ENCODE results near the gene BICC1. TPM values are rescaled to one million over a fixed set of nuclear protein-coding genes. Genes with fewer than 3 reads are reported as not detected.

Gene BICC1
- total RNA-seq, 6 donors from 2014 or later: 3.1 to 10.5 (median 3.9) TPM

- TF ChIP-seq POLR2AphosphoS5 (IDR thresholded peaks at IDR 0.05) (no peak), CTCF (IDR thresholded peaks at IDR 0.05) (no peak), POLR2A (IDR thresholded peaks at IDR 0.05) (no peak), EP300 (IDR thresholded peaks at IDR 0.05) (no peak)
- Histone ChIP-seq H3K4me3 (no peak overlapping the region), H3K36me3 (no peaks in the 10 kb centered on the region), H3K27ac (no peak overlapping the region), H3K27me3 (no peaks in the 10 kb centered on the region), H3K4me1 (no peaks in the 10 kb centered on the region), H3K9me3 (no peaks in the 10 kb centered on the region)
- no peak for ATAC-seq (ENCODE audit: low FRiP score in 2 of 2)
- WGBS, 2 donors: 60 to 81% methylated on average over 3 of the region's 3 CpGs
- DNase-seq: no peak
Observed at GRCh38 chr10:58752665-58753064, 240.0 kb downstream of the BICC1 start.

GRCh38 chr10:58753425-58753824, 240.8 kb downstream of the BICC1 start:
- Histone ChIP-seq H3K27me3 (no peaks in the 10 kb centered on the region), H3K9me3 (no peaks in the 10 kb centered on the region), H3K27ac (no peak overlapping the region), H3K36me3 (no peaks in the 10 kb centered on the region), H3K4me3 (no peak overlapping the region), H3K4me1 (no peaks in the 10 kb centered on the region)
- TF ChIP-seq CTCF (IDR thresholded peaks at IDR 0.05): no peak
- TF ChIP-seq POLR2A (IDR thresholded peaks at IDR 0.05): no peak
- TF ChIP-seq EP300 (IDR thresholded peaks at IDR 0.05): no peak
- no peak for TF ChIP-seq POLR2AphosphoS5 (IDR thresholded peaks at IDR 0.05)
- WGBS, 2 donors: 88 to 94% methylated on average over 2 of the region's 2 CpGs
- ATAC-seq (ENCODE audit: low FRiP score in 2 of 2) (no peak), DNase-seq (no peak)

GRCh38 chr10:58754469-58755339, 242.0 kb downstream of the BICC1 start:
- TF ChIP-seq EP300 (IDR thresholded peaks at IDR 0.05) (no peak), POLR2AphosphoS5 (IDR thresholded peaks at IDR 0.05) (no peak), POLR2A (IDR thresholded peaks at IDR 0.05) (no peak), CTCF (IDR thresholded peaks at IDR 0.05) (no peak)
- H3K27ac ChIP-seq: no peak overlapping the region

GRCh38 chr10:58755340-58755610, 242.6 kb downstream of the BICC1 start:
- H3K27ac ChIP-seq: no peak overlapping the region
- no peak overlapping the region for H3K4me3 ChIP-seq
- no peak for ATAC-seq (ENCODE audit: low FRiP score in 2 of 2)
- no peaks in the 10 kb centered on the region for H3K27me3 ChIP-seq
- H3K9me3 ChIP-seq: no peaks in the 10 kb centered on the region
- DNase-seq: no peak
- 83 to 94% methylated on average over 1 of the region's 1 CpG for WGBS, 2 donors
- H3K4me1 ChIP-seq: no peaks in the 10 kb centered on the region
- TF ChIP-seq EP300 (IDR thresholded peaks at IDR 0.05) (no peak), CTCF (IDR thresholded peaks at IDR 0.05) (no peak), POLR2A (IDR thresholded peaks at IDR 0.05) (no peak)
- no peaks in the 10 kb centered on the region for H3K36me3 ChIP-seq

More at GRCh38 chr10:58754469-58755339, 242.0 kb downstream of the BICC1 start:
- WGBS, 2 donors: 78 to 82% methylated on average over 4 of the region's 4 CpGs
- Histone ChIP-seq H3K4me1 (no peaks in the 10 kb centered on the region), H3K9me3 (no peaks in the 10 kb centered on the region), H3K27me3 (no peaks in the 10 kb centered on the region), H3K36me3 (no peaks in the 10 kb centered on the region), H3K4me3 (no peak overlapping the region)
- DNase-seq (no peak), ATAC-seq (ENCODE audit: low FRiP score in 2 of 2) (peak in 1 of 2 donors; percentile 23)

- Histone ChIP-seq H3K27me3 (no peaks in the 10 kb centered on the region), H3K9me3 (no peaks in the 10 kb centered on the region), H3K27ac (peak overlapping the region in 1 of 4 donors; percentile 21), H3K4me1 (no peaks in the 10 kb centered on the region), H3K4me3 (no peak overlapping the region), H3K36me3 (no peaks in the 10 kb centered on the region)
- no peak for TF ChIP-seq POLR2AphosphoS5 (IDR thresholded peaks at IDR 0.05)
- TF ChIP-seq CTCF (IDR thresholded peaks at IDR 0.05): no peak
- ATAC-seq (ENCODE audit: low FRiP score in 2 of 2) (peak in 1 of 2 donors; percentile 82), DNase-seq (no peak)
- WGBS, 2 donors: 57 to 66% methylated on average over 4 of the region's 4 CpGs
Observed at GRCh38 chr10:58755677-58756076, 243.0 kb downstream of the BICC1 start.

Data from upper lobe of left lung (tissue), 6 donors.